ENCODE data around the gene PRDX6.

- TF ChIP-seq CTCF (IDR thresholded peaks at IDR 0.05; ENCODE audit: insufficient read depth, low read length, poor library complexity, severe bottlenecking) (no peak), EZH2phosphoT487 (conservative IDR thresholded peaks at IDR 0.05; ENCODE audit: low read length) (no peak)
These were observed 31.4 kb downstream of the PRDX6 start for GRCh38 chr1:173508541-173508940.
